ENCODE results near the gene UNC13A.

The UNC13A gene

DNA sequence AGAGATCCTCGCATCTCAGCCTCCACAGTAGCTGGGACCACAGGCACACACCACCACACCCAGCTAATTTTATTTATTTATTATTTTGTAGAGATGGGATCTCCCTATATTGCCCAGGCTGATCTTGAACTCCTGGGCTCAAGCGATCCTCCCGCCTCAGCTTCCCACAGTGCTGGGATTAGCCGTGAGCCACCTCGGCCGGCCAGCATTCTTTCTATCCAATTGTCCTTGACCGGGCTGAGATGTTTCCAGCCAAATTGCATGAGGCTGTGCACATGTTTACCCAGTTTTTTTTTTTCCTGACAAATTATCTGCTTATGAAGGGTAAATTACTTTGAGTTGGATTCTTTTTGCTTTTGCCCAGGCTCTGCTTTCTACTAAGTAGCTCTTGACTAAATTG lies 28.2 kb downstream of the UNC13A start:
- no peak overlapping the region for H3K27ac ChIP-seq (ENCODE audit: low read depth, low read length)
- H3K27me3 ChIP-seq (ENCODE audit: insufficient read depth, low read length), result no peaks in the 10 kb centered on the region
- H3K9ac ChIP-seq (ENCODE audit: low read depth, low read length), result no peak overlapping the region
- no peaks in the 10 kb centered on the region for H3K4me1 ChIP-seq (ENCODE audit: insufficient read depth, low read length)
- peaks cover 35% of the 10 kb centered on the region for H3K36me3 ChIP-seq (ENCODE audit: insufficient read depth, low read length)
- 96% methylated on average over 7 of the region's 7 CpGs for WGBS
- no peaks in the 10 kb centered on the region for H3K9me3 ChIP-seq (ENCODE audit: insufficient read depth, low read depth, low read length)
- no peak overlapping the region for H3K4me3 ChIP-seq (ENCODE audit: low read length)

DNA sequence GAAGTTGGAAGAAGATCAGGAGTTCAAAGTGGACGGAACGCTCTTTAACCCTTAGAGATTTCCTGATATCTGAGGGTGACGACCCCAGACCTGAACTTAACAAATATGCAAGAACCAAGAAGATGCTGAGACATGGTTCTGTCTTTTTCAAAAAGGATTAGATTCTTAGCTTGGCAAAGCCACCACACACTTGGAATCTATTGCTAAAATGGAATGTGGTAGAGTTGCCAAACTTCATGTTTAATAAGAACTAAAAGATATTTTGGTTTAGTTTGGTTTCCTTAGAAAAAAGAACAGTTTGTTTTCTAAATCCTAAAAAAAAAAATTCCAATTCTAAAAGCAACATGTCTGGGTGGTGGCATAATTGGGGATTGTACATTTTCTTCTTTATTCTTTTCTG lies 29.5 kb downstream of the UNC13A start:
- Histone ChIP-seq H3K9me3 (ENCODE audit: insufficient read depth, low read depth, low read length) (no peaks in the 10 kb centered on the region), H3K36me3 (ENCODE audit: insufficient read depth, low read length) (peaks cover 35% of the 10 kb centered on the region), H3K9ac (ENCODE audit: low read depth, low read length) (no peak overlapping the region), H3K27me3 (ENCODE audit: insufficient read depth, low read length) (no peaks in the 10 kb centered on the region), H3K4me1 (ENCODE audit: insufficient read depth, low read length) (no peaks in the 10 kb centered on the region), H3K27ac (ENCODE audit: low read depth, low read length) (no peak overlapping the region), H3K4me3 (ENCODE audit: low read length) (no peak overlapping the region)
- WGBS, result 84% methylated on average over 3 of the region's 3 CpGs

GRCh38 chr19:17658240-17658639 lies 29.9 kb downstream of the UNC13A start:
- WGBS, result 80% methylated on average over 6 of the region's 6 CpGs
- Histone ChIP-seq H3K36me3 (ENCODE audit: insufficient read depth, low read length) (peaks cover 32% of the 10 kb centered on the region), H3K4me1 (ENCODE audit: insufficient read depth, low read length) (no peaks in the 10 kb centered on the region), H3K9ac (ENCODE audit: low read depth, low read length) (no peak overlapping the region), H3K27me3 (ENCODE audit: insufficient read depth, low read length) (no peaks in the 10 kb centered on the region), H3K27ac (ENCODE audit: low read depth, low read length) (no peak overlapping the region), H3K9me3 (ENCODE audit: insufficient read depth, low read depth, low read length) (no peaks in the 10 kb centered on the region), H3K4me3 (ENCODE audit: low read length) (no peak overlapping the region)

- H3K9me3 ChIP-seq (ENCODE audit: insufficient read depth, low read depth, low read length), result no peaks in the 10 kb centered on the region
- no peak overlapping the region for H3K9ac ChIP-seq (ENCODE audit: low read depth, low read length)
- H3K27me3 ChIP-seq (ENCODE audit: insufficient read depth, low read length), result no peaks in the 10 kb centered on the region
- H3K36me3 ChIP-seq (ENCODE audit: insufficient read depth, low read length), result peaks cover 40% of the 10 kb centered on the region
- H3K4me1 ChIP-seq (ENCODE audit: insufficient read depth, low read length), result no peaks in the 10 kb centered on the region
- 88% methylated on average over 8 of the region's 8 CpGs for WGBS
- no peak overlapping the region for H3K4me3 ChIP-seq (ENCODE audit: low read length)
- H3K27ac ChIP-seq (ENCODE audit: low read depth, low read length), result no peak overlapping the region
Observed at GRCh38 chr19:17656970-17657369, 31.2 kb downstream of the UNC13A start.

- H3K27me3 ChIP-seq (ENCODE audit: insufficient read depth, low read length), result no peaks in the 10 kb centered on the region
- 94% methylated on average over 25 of the region's 25 CpGs for WGBS
- H3K4me1 ChIP-seq (ENCODE audit: insufficient read depth, low read length), result no peaks in the 10 kb centered on the region
- no peak overlapping the region for H3K4me3 ChIP-seq (ENCODE audit: low read length)
- H3K27ac ChIP-seq (ENCODE audit: low read depth, low read length), result no peak overlapping the region
- H3K36me3 ChIP-seq (ENCODE audit: insufficient read depth, low read length), result peaks cover 44% of the 10 kb centered on the region
- H3K9ac ChIP-seq (ENCODE audit: low read depth, low read length), result no peak overlapping the region
- H3K9me3 ChIP-seq (ENCODE audit: insufficient read depth, low read depth, low read length), result no peaks in the 10 kb centered on the region
Observed at GRCh38 chr19:17655751-17656472, 32.2 kb downstream of the UNC13A start.

DNA sequence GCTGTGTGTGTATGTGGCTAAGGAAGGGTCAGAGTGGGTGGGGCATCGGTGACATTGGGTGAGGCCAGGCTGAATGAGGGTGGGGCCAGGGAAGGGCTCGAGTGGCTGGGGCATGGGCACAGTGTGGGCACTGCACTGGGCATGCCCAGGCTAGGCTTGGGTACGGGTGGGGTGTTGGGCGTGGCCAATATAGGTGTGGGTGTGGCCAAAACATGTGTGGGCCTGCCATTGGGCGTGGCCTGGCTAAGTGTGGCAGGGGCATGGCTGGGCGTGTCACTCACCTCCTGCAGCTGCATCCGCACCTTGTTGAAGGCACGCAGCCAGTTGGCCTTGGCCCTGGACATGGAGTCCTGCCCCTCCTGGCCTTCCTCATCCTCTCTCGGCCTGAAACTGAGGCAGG lies 33.2 kb downstream of the UNC13A start:
- H3K36me3 ChIP-seq (ENCODE audit: insufficient read depth, low read length), result peaks cover 45% of the 10 kb centered on the region
- no peak overlapping the region for H3K9ac ChIP-seq (ENCODE audit: low read depth, low read length)
- 84% methylated on average over 9 of the region's 9 CpGs for WGBS
- no peaks in the 10 kb centered on the region for H3K9me3 ChIP-seq (ENCODE audit: insufficient read depth, low read depth, low read length)
- no peaks in the 10 kb centered on the region for H3K27me3 ChIP-seq (ENCODE audit: insufficient read depth, low read length)
- H3K4me1 ChIP-seq (ENCODE audit: insufficient read depth, low read length), result no peaks in the 10 kb centered on the region
- no peak overlapping the region for H3K4me3 ChIP-seq (ENCODE audit: low read length)
- no peak overlapping the region for H3K27ac ChIP-seq (ENCODE audit: low read depth, low read length)

DNA sequence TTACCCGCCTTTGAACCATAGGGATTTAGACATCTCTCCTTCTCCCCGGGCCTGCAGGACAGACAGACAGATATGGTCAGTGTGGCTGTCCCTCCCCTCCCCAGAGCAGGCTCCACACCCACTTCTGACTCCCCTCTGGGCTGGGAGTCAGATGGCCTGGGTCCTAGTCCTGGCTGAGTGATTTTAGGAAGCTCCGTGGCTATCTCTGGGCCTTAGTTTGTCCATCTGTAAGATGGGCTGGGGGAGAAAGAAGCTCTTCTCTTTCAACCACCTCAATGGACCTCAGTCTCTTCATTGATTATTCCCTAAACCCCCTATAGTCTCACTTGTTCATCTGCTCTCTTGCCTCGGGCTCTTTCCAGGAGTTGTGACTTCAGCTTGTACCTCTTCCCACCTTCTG lies 35.5 kb downstream of the UNC13A start:
- WGBS, result 94% methylated on average over 3 of the region's 4 CpGs
- Histone ChIP-seq H3K36me3 (ENCODE audit: insufficient read depth, low read length) (peaks cover 55% of the 10 kb centered on the region), H3K27ac (ENCODE audit: low read depth, low read length) (no peak overlapping the region), H3K4me1 (ENCODE audit: insufficient read depth, low read length) (no peaks in the 10 kb centered on the region), H3K9me3 (ENCODE audit: insufficient read depth, low read depth, low read length) (no peaks in the 10 kb centered on the region), H3K4me3 (ENCODE audit: low read length) (no peak overlapping the region), H3K9ac (ENCODE audit: low read depth, low read length) (no peak overlapping the region), H3K27me3 (ENCODE audit: insufficient read depth, low read length) (no peaks in the 10 kb centered on the region)

GRCh38 chr19:17648786-17649185 lies 39.4 kb downstream of the UNC13A start:
- H3K9ac ChIP-seq (ENCODE audit: low read depth, low read length), result no peak overlapping the region
- no peaks in the 10 kb centered on the region for H3K4me1 ChIP-seq (ENCODE audit: insufficient read depth, low read length)
- 93% methylated on average over 12 of the region's 12 CpGs for WGBS
- no peaks in the 10 kb centered on the region for H3K9me3 ChIP-seq (ENCODE audit: insufficient read depth, low read depth, low read length)
- peaks cover 57% of the 10 kb centered on the region for H3K36me3 ChIP-seq (ENCODE audit: insufficient read depth, low read length)
- no peaks in the 10 kb centered on the region for H3K27me3 ChIP-seq (ENCODE audit: insufficient read depth, low read length)
- H3K27ac ChIP-seq (ENCODE audit: low read depth, low read length), result no peak overlapping the region
- no peak overlapping the region for H3K4me3 ChIP-seq (ENCODE audit: low read length)

DNA sequence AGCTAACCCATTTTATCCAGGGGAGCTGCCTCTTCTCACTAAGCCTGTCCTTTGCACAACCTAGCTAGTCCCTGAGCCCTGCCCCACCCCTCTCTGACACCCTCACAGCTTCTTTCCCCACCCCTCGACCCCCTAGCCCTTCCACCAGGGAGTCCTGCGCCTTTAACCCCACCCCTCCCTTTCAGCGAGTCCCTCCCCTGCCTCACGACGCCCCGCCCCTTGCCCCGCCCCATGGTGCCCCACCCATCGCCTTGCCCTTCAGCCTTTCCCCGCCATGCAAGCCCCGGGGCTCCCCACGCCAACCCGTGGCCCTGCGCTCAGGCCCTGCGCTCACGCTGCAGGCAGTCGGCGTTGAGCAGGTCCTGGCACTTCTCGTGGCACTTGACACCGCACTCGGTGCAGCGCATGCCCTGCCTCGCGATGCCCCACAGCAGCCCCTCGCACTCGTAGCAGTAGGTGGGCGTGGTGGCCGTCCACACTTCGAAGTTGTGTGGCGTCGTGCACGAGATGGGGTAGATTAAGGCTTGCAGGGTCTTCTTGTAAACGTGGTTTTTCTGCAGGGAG lies 40.0 kb downstream of the UNC13A start:
- 92% methylated on average over 32 of the region's 32 CpGs for WGBS
- H3K4me1 ChIP-seq (ENCODE audit: insufficient read depth, low read length), result no peaks in the 10 kb centered on the region
- no peaks in the 10 kb centered on the region for H3K9me3 ChIP-seq (ENCODE audit: insufficient read depth, low read depth, low read length)
- H3K4me3 ChIP-seq (ENCODE audit: low read length), result no peak overlapping the region
- no peak overlapping the region for H3K9ac ChIP-seq (ENCODE audit: low read depth, low read length)
- H3K27me3 ChIP-seq (ENCODE audit: insufficient read depth, low read length), result no peaks in the 10 kb centered on the region
- peaks cover 61% of the 10 kb centered on the region for H3K36me3 ChIP-seq (ENCODE audit: insufficient read depth, low read length)
- H3K27ac ChIP-seq (ENCODE audit: low read depth, low read length), result no peak overlapping the region

GRCh38 chr19:17647071-17648020 lies 40.8 kb downstream of the UNC13A start:
- no peak overlapping the region for H3K9ac ChIP-seq (ENCODE audit: low read depth, low read length)
- no peak overlapping the region for H3K4me3 ChIP-seq (ENCODE audit: low read length)
- peaks cover 61% of the 10 kb centered on the region for H3K36me3 ChIP-seq (ENCODE audit: insufficient read depth, low read length)
- no peak overlapping the region for H3K27ac ChIP-seq (ENCODE audit: low read depth, low read length)
- H3K9me3 ChIP-seq (ENCODE audit: insufficient read depth, low read depth, low read length), result no peaks in the 10 kb centered on the region
- H3K4me1 ChIP-seq (ENCODE audit: insufficient read depth, low read length), result no peaks in the 10 kb centered on the region
- 93% methylated on average over 48 of the region's 50 CpGs for WGBS
- H3K27me3 ChIP-seq (ENCODE audit: insufficient read depth, low read length), result no peaks in the 10 kb centered on the region

- 94% methylated on average over 8 of the region's 8 CpGs for WGBS
- Histone ChIP-seq H3K27me3 (ENCODE audit: insufficient read depth, low read length) (no peaks in the 10 kb centered on the region), H3K9ac (ENCODE audit: low read depth, low read length) (no peak overlapping the region), H3K9me3 (ENCODE audit: insufficient read depth, low read depth, low read length) (no peaks in the 10 kb centered on the region), H3K27ac (ENCODE audit: low read depth, low read length) (no peak overlapping the region), H3K4me1 (ENCODE audit: insufficient read depth, low read length) (no peaks in the 10 kb centered on the region), H3K36me3 (ENCODE audit: insufficient read depth, low read length) (peaks cover 64% of the 10 kb centered on the region), H3K4me3 (ENCODE audit: low read length) (no peak overlapping the region)
Observed at GRCh38 chr19:17646441-17646840, 41.7 kb downstream of the UNC13A start.
